ENCODE data around the gene PFKM. TPM values are rescaled to one million over a fixed set of nuclear protein-coding genes. Genes with fewer than 3 reads are reported as not detected.

PFKM gene
- total RNA-seq = 10 to 100 TPM; 36.9 to 71.9 TPM

DNA sequence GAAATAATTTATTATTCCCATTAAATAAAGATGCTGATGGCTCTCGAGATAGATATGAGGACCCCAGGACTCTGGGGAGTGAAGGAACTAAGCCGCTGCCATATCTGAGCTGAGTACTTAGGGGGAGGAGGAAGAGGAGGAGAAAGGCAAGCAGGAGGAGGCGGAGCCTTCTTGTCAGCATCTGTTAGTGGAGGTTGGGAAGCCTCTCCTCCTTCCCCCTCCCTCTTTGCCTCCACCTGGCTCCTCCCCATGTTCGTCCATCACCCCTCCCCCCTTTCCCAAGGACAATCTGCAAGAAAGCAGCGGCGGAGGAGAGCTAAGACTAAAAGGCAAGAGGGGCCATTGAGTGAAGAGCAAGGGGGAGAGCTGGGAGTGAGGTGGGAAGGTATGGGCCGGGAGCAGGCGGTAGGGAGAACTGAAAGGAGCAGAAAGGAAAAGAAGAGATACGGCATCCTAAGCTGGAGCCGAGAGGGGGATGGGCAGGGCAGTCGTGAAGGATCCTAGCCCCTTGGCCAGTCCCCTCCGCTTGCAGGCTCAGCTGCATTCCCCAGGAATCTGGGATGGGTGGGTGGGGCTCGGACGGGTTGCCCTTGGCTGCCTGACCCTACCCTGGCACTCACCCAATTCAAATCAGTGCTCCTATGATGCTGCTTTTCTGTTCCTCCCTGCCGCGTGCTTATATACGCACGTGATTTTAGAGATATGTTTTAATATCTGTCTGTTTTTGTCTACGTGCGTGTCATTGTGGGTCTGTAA, at the start of gene PFKM:
PFKM (plus strand) TSS at position 287 of the 756 bp plus-strand sequence. CDS start 3,411 bp downstream, outside the sequence.
- Histone ChIP-seq H3K9me3 (no peaks in the 10 kb centered on the region), H3K27me3 (replicated peaks; ENCODE audit: insufficient read depth) (no peaks in the 10 kb centered on the region), H3K36me3 (no peaks in the 10 kb centered on the region), H3K4me1 (replicated peaks) (no peaks in the 10 kb centered on the region), H3K4me3 (peak within 1 kb of the TSS; percentile 40 to 48), H3K27ac (peak within 1 kb of the TSS; percentile 5 to 53)
- intact Hi-C loops (cut with DNase I) = no loop called here
- WGBS = under 1% methylated on average over 20 of the region's 20 CpGs
- DNase-seq (ENCODE audit: low spot score) = peak; percentile 83
- TF ChIP-seq, protein P1, sequence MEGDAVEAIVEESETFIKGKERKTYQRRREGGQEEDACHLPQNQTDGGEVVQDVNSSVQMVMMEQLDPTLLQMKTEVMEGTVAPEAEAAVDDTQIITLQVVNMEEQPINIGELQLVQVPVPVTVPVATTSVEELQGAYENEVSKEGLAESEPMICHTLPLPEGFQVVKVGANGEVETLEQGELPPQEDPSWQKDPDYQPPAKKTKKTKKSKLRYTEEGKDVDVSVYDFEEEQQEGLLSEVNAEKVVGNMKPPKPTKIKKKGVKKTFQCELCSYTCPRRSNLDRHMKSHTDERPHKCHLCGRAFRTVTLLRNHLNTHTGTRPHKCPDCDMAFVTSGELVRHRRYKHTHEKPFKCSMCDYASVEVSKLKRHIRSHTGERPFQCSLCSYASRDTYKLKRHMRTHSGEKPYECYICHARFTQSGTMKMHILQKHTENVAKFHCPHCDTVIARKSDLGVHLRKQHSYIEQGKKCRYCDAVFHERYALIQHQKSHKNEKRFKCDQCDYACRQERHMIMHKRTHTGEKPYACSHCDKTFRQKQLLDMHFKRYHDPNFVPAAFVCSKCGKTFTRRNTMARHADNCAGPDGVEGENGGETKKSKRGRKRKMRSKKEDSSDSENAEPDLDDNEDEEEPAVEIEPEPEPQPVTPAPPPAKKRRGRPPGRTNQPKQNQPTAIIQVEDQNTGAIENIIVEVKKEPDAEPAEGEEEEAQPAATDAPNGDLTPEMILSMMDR (IDR thresholded peaks at IDR 0.05) = no peak
- TF ChIP-seq POLR2AphosphoS5 (IDR thresholded peaks at IDR 0.05) (peak; percentile 71), POLR2A (IDR thresholded peaks at IDR 0.05) (peak; percentile 32)

DNA sequence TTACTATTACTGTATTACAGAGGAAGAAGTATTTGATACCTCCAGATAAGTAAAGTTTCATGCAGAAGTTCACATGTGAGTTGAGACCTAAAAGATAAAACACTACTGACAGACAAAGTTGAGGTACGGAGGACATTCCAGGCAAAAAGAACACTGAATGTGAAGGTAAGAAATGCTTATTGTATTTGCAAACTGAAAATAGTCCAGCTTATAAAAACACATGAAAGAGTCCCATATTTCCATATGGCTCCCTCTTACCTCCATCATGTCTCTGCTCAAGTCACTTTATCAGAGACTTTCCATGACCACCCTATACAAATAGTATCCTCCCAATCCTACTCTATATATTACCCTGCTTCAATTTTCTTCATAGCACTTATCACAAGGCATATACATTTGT, 49.1 kb upstream of the PFKM start:
- Histone ChIP-seq H3K4me3 (no peak overlapping the region), H3K9me3 (no peaks in the 10 kb centered on the region), H3K4me1 (replicated peaks) (no peaks in the 10 kb centered on the region), H3K27me3 (replicated peaks; ENCODE audit: insufficient read depth) (no peaks in the 10 kb centered on the region), H3K36me3 (no peaks in the 10 kb centered on the region), H3K27ac (no peak overlapping the region)
- intact Hi-C loops (cut with DNase I) = no loop called here
- 100% methylated on average over 1 of the region's 1 CpG for WGBS
- no peak for TF ChIP-seq POLR2AphosphoS5 (IDR thresholded peaks at IDR 0.05)
- TF ChIP-seq, protein P1 (IDR thresholded peaks at IDR 0.05) = no peak
- TF ChIP-seq POLR2A (IDR thresholded peaks at IDR 0.05) = no peak
- DNase-seq (ENCODE audit: low spot score) = no peak

DNA sequence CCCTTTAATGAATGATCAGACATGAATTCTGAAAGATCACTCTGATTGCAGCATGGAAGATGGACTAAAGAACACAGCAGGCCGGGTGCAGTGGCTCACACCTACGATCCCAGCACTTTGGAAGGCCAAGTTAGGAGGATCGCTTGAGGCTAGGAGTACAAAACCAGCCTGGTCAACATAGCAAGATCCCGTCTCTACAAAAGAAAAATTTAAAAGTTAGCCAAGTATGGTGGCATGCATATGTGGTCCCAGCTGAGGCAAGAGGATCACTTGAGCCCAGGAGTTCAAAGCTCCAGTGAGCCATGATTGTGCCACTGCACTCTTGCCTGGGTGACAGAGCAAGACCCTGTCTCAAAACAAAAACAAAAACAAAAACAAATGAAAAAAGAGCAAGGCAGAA, 48.4 kb upstream of the PFKM start:
- no peak for DNase-seq (ENCODE audit: low spot score)
- 95% methylated on average over 4 of the region's 4 CpGs for WGBS

DNA sequence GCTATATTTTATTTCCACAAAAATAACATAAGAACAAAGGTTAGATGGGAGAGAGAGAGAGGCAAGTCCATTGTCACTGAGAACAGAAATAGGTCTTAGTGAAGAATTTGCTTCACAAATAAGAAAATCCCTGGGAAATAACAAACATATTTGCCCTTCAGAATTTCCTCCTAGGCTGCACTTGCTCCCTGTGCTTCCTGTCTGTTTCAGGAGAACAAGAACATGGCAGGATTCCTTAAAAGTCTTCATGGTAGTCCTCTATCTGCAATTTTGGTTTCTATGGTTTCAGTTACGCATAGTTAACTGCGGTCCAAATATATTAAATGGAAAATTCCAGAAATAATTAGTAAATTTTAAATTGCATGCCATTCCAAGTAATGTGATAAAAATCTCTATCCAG, 47.4 kb upstream of the PFKM start:
- Histone ChIP-seq H3K4me1 (replicated peaks) (no peaks in the 10 kb centered on the region), H3K27me3 (replicated peaks; ENCODE audit: insufficient read depth) (no peaks in the 10 kb centered on the region), H3K9me3 (no peaks in the 10 kb centered on the region), H3K36me3 (no peaks in the 10 kb centered on the region), H3K27ac (no peak overlapping the region), H3K4me3 (no peak overlapping the region)
- TF ChIP-seq POLR2AphosphoS5 (IDR thresholded peaks at IDR 0.05) = no peak
- TF ChIP-seq, protein P1 (IDR thresholded peaks at IDR 0.05) = no peak
- no peak for TF ChIP-seq POLR2A (IDR thresholded peaks at IDR 0.05)
- no peak for DNase-seq (ENCODE audit: low spot score)
- 96% methylated on average over 2 of the region's 2 CpGs for WGBS
- intact Hi-C loops (cut with DNase I) = no loop called here

More for the DNA sequence above, 48.4 kb upstream of the PFKM start:
- H3K36me3 ChIP-seq = no peaks in the 10 kb centered on the region
- no peaks in the 10 kb centered on the region for H3K9me3 ChIP-seq
- H3K27ac ChIP-seq = no peak overlapping the region
- H3K4me1 ChIP-seq (replicated peaks) = no peaks in the 10 kb centered on the region
- intact Hi-C loops (cut with DNase I) = no loop called here
- no peaks in the 10 kb centered on the region for H3K27me3 ChIP-seq (replicated peaks; ENCODE audit: insufficient read depth)
- TF ChIP-seq POLR2AphosphoS5 (IDR thresholded peaks at IDR 0.05) (no peak), POLR2A (IDR thresholded peaks at IDR 0.05) (no peak)
- TF ChIP-seq, protein P1 (IDR thresholded peaks at IDR 0.05) = no peak
- no peak overlapping the region for H3K4me3 ChIP-seq

DNA sequence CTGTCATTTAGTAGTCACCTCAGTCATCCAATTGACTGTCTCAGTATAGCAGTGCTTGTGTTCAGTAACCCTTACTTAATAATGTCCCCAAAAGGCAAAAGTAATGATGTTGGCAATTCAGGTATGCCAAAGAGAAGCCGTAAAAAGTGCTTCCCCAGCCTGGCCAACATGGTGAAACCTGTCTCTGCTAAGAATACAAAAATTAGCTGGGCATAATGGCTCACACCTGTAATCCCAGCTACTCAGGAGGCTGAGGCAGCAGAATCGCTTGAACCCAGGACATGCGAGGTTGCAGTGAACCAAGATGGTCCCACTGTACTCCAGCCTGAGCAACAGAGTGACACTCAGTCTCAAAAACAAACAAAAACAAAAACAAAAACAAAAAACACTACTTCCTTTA, 46.9 kb upstream of the PFKM start:
- Histone ChIP-seq H3K9me3 (no peaks in the 10 kb centered on the region), H3K4me1 (replicated peaks) (no peaks in the 10 kb centered on the region), H3K36me3 (no peaks in the 10 kb centered on the region), H3K4me3 (no peak overlapping the region), H3K27me3 (replicated peaks; ENCODE audit: insufficient read depth) (no peaks in the 10 kb centered on the region), H3K27ac (no peak overlapping the region)
- TF ChIP-seq POLR2AphosphoS5 (IDR thresholded peaks at IDR 0.05) (no peak), POLR2A (IDR thresholded peaks at IDR 0.05) (no peak)
- TF ChIP-seq, protein P1 (IDR thresholded peaks at IDR 0.05) = no peak
- no peak for DNase-seq (ENCODE audit: low spot score)
- intact Hi-C loops (cut with DNase I) = no loop called here
- WGBS = 96% methylated on average over 3 of the region's 3 CpGs

All from prostate gland (tissue), 2 donors.